ENCODE data around the gene METTL27.

DNA sequence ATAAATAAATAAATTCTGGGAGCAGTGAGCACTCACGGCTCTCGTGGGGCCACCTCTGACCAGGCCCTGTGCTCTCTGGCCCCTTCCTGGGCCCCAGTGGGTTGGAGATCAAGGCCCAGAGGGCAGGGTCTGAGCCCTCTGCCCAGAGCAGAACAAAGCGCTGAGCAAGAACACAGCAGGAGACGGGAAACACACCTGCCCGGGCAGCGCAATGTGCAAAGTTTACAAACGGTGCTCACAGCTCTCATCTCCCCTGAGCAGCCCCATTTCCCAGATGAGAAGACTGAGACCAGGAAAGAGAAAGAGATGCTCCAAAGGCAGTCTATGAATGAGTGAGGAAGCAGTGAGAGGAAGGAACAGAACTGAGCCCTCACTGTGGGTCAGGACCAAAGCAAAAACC lies 3.0 kb downstream of the METTL27 start:
- TF ChIP-seq, protein P1, sequence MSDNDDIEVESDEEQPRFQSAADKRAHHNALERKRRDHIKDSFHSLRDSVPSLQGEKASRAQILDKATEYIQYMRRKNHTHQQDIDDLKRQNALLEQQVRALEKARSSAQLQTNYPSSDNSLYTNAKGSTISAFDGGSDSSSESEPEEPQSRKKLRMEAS (IDR thresholded peaks at IDR 0.05), result no peak
- TF ChIP-seq, protein P2, sequence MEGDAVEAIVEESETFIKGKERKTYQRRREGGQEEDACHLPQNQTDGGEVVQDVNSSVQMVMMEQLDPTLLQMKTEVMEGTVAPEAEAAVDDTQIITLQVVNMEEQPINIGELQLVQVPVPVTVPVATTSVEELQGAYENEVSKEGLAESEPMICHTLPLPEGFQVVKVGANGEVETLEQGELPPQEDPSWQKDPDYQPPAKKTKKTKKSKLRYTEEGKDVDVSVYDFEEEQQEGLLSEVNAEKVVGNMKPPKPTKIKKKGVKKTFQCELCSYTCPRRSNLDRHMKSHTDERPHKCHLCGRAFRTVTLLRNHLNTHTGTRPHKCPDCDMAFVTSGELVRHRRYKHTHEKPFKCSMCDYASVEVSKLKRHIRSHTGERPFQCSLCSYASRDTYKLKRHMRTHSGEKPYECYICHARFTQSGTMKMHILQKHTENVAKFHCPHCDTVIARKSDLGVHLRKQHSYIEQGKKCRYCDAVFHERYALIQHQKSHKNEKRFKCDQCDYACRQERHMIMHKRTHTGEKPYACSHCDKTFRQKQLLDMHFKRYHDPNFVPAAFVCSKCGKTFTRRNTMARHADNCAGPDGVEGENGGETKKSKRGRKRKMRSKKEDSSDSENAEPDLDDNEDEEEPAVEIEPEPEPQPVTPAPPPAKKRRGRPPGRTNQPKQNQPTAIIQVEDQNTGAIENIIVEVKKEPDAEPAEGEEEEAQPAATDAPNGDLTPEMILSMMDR (IDR thresholded peaks at IDR 0.05; ENCODE audit: low read depth, low read length, missing input control), result no peak
- TF ChIP-seq, protein P3, sequence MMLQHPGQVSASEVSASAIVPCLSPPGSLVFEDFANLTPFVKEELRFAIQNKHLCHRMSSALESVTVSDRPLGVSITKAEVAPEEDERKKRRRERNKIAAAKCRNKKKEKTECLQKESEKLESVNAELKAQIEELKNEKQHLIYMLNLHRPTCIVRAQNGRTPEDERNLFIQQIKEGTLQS (IDR thresholded peaks at IDR 0.05), result no peak
- TF ChIP-seq YY1 (IDR thresholded peaks at IDR 0.05) (no peak), RAD21 (IDR thresholded peaks at IDR 0.05) (no peak), TAF1 (conservative IDR thresholded peaks at IDR 0.05) (no peak), JUND (IDR thresholded peaks at IDR 0.05) (no peak), SP1 (IDR thresholded peaks at IDR 0.05) (no peak), FOXA1 (IDR thresholded peaks at IDR 0.05) (no peak)
- TF ChIP-seq, protein P4, sequence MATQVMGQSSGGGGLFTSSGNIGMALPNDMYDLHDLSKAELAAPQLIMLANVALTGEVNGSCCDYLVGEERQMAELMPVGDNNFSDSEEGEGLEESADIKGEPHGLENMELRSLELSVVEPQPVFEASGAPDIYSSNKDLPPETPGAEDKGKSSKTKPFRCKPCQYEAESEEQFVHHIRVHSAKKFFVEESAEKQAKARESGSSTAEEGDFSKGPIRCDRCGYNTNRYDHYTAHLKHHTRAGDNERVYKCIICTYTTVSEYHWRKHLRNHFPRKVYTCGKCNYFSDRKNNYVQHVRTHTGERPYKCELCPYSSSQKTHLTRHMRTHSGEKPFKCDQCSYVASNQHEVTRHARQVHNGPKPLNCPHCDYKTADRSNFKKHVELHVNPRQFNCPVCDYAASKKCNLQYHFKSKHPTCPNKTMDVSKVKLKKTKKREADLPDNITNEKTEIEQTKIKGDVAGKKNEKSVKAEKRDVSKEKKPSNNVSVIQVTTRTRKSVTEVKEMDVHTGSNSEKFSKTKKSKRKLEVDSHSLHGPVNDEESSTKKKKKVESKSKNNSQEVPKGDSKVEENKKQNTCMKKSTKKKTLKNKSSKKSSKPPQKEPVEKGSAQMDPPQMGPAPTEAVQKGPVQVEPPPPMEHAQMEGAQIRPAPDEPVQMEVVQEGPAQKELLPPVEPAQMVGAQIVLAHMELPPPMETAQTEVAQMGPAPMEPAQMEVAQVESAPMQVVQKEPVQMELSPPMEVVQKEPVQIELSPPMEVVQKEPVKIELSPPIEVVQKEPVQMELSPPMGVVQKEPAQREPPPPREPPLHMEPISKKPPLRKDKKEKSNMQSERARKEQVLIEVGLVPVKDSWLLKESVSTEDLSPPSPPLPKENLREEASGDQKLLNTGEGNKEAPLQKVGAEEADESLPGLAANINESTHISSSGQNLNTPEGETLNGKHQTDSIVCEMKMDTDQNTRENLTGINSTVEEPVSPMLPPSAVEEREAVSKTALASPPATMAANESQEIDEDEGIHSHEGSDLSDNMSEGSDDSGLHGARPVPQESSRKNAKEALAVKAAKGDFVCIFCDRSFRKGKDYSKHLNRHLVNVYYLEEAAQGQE (IDR thresholded peaks at IDR 0.05), result no peak

All from liver (tissue), 3 donors.